HG03460 (cell line): Measurements from ENCODE around the gene BNIP3.
"Not testable (repeated sequence)": the region's sequence is repeated elsewhere in the genome, so short reads cannot be mapped to it uniquely, and the experiment has no call there.

ENCODE experiments used
- ATAC-seq: cut with Tn5 transposase; IDR thresholded peaks from one replicate; pipeline ENCODE4 v1.9.1; 2021; ENCODE audit not compliant: unreplicated experiment

The BNIP3 gene

GRCh38 chr10:131954356-131954965 lies 27.3 kb downstream of the BNIP3 start:
- ATAC-seq: no peak

- not testable (repeated sequence) for ATAC-seq
These were observed 31.8 kb downstream of the BNIP3 start for GRCh38 chr10:131949908-131950307.

- ATAC-seq: no peak
These were observed 32.5 kb downstream of the BNIP3 start for GRCh38 chr10:131949041-131949862.

GRCh38 chr10:131948501-131948900 lies 33.2 kb downstream of the BNIP3 start:
- ATAC-seq: no peak

- ATAC-seq: no peak
These were observed 33.9 kb downstream of the BNIP3 start for GRCh38 chr10:131947631-131948347.

- no peak for ATAC-seq
These were observed 34.8 kb downstream of the BNIP3 start for GRCh38 chr10:131946880-131947279.

- ATAC-seq: no peak
These were observed 35.4 kb downstream of the BNIP3 start for GRCh38 chr10:131946321-131946751.

- no peak for ATAC-seq
These were observed 36.6 kb downstream of the BNIP3 start for GRCh38 chr10:131944976-131945695.

GRCh38 chr10:131944412-131944811 lies 37.3 kb downstream of the BNIP3 start:
- no peak for ATAC-seq

GRCh38 chr10:131943021-131943814 lies 38.5 kb downstream of the BNIP3 start:
- no peak for ATAC-seq

- no peak for ATAC-seq
These were observed 39.3 kb downstream of the BNIP3 start for GRCh38 chr10:131942455-131942854.

GRCh38 chr10:131938681-131939080 lies 43.0 kb downstream of the BNIP3 start:
- ATAC-seq: no peak

GRCh38 chr10:131937836-131938235 lies 43.9 kb downstream of the BNIP3 start:
- no peak for ATAC-seq

GRCh38 chr10:131936736-131937135 lies 45.0 kb downstream of the BNIP3 start:
- ATAC-seq: no peak

GRCh38 chr10:131936294-131936693 lies 45.4 kb downstream of the BNIP3 start:
- ATAC-seq: no peak

- ATAC-seq: no peak
These were observed 46.5 kb downstream of the BNIP3 start for GRCh38 chr10:131935260-131935659.

- no peak for ATAC-seq
These were observed 47.0 kb downstream of the BNIP3 start for GRCh38 chr10:131934769-131935168.

- no peak for ATAC-seq
These were observed 48.0 kb downstream of the BNIP3 start for GRCh38 chr10:131933696-131934086.

- ATAC-seq: no peak
These were observed 48.6 kb downstream of the BNIP3 start for GRCh38 chr10:131933016-131933695.

GRCh38 chr10:131931981-131932380 lies 49.7 kb downstream of the BNIP3 start:
- no peak for ATAC-seq
